Breast epithelium (tissue), 3 donors: ENCODE results near the gene BRAF.
"Not testable (repeated sequence)": the region's sequence is repeated elsewhere in the genome, so short reads cannot be mapped to it uniquely, and the experiment has no call there.

Source experiments
- POLR2A ChIP-seq: fragments of 450-650 bp; IDR thresholded peaks from one replicate; pipeline ENCODE4 v1.6.1; 2016; ENCODE audit warnings: antibody characterized with exemption, mild to moderate bottlenecking, moderate library complexity
- POLR2AphosphoS5 ChIP-seq, 3 donors: sonication (generic); formaldehyde crosslinking; IDR thresholded peaks; one replicate each; pipeline ENCODE4 v1.6.1; 2017; ENCODE audit warnings: antibody characterized with exemption in 3 of 3
- TF ChIP-seq, protein P1 (sequence below), 3 donors: fragments of 450-650 bp; IDR thresholded peaks; one replicate each; pipeline ENCODE4 v1.5.1; 2016 to 2017; ENCODE audit warnings: antibody characterized with exemption in 3 of 3, mild to moderate bottlenecking in 3 of 3, moderate library complexity in 3 of 3

DNA sequence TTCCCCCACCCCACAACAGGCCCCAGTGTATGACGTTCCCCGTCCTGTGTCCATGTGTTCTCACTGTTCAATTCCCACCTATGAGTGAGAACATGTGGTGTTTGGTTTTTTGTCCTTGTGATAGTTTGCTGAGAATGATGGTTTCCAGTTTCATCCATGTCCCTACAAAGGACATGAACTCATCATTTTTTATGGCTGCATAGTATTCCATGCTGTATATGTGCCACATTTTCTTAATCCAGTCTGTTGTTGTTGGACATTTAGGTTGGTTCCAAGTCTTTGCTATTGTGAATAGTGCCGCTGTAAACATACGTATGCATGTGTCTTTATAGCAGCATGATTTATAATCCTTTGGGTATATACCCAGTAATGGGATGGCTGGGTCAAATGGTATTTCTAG is 216.0 kb downstream of the BRAF start:
- TF ChIP-seq, protein P1, sequence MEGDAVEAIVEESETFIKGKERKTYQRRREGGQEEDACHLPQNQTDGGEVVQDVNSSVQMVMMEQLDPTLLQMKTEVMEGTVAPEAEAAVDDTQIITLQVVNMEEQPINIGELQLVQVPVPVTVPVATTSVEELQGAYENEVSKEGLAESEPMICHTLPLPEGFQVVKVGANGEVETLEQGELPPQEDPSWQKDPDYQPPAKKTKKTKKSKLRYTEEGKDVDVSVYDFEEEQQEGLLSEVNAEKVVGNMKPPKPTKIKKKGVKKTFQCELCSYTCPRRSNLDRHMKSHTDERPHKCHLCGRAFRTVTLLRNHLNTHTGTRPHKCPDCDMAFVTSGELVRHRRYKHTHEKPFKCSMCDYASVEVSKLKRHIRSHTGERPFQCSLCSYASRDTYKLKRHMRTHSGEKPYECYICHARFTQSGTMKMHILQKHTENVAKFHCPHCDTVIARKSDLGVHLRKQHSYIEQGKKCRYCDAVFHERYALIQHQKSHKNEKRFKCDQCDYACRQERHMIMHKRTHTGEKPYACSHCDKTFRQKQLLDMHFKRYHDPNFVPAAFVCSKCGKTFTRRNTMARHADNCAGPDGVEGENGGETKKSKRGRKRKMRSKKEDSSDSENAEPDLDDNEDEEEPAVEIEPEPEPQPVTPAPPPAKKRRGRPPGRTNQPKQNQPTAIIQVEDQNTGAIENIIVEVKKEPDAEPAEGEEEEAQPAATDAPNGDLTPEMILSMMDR (IDR thresholded peaks at IDR 0.05): not testable (repeated sequence)
- TF ChIP-seq POLR2AphosphoS5 (IDR thresholded peaks at IDR 0.05); POLR2A: not testable (repeated sequence)
